GM18526 (cell line): ENCODE results near the gene MIB1.

Experiments
- POLR2A ChIP-seq: IDR thresholded peaks from 3 replicates; pipeline ENCODE4 v1.6.1; 2011; ENCODE audit not compliant: insufficient read length; ENCODE audit errors: extremely low read depth

Gene MIB1

DNA sequence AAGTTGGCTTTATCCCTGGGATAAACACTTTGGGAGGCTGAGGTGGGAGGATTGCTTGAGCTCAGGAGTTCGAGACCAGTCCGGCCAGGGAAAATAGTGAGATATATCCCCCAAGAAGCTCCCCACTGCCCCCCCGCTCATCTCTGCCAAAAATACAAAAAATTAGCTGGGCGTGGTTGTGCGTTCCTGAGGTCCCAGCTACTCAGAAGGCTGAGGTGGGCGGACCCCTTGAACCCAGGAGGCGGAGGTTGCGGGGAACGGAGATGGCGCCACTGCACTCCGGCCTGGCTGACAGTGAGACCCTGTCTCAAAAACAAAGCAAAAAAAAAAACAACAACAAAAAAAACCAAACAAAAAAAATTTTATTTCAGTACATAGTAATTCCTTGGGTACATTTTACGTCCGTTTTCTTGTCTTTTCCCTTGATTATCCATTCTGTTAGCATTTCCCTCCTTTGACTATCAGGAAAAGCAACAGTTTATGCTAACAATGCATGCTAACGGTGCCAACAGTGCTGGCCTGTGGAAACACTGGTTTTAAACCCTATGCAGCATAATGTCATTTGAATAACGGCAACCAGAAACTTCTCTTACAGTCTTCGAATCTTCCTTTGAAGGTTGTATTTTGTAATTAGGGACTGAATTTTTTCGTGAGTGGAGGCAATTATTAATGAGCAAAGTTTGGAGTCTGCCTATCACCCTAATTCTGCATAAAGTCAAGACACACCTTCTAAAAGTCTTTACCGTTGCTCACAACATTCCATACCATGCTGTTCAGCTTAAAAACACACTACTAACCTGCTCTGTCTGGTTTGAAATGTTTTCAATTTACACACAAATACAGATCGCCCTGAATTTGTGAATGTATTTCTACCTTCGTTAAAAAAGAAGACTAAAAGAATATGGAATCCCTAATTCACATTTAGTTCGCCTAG, 721 bp upstream of the MIB1 start:
- TF ChIP-seq POLR2A = no peak

DNA sequence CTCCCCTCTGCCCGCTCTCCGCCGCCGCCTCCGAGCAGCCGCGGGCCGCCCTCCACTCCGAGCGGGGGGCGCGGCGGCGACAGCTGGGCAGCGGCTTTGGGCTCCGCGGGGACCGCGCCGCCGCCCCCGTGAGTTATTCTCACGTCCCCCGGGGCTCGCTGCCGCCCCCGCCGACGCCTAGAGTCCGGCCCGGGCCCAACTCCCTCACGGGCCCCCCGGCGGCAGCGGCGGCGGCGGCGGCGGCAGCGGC, 645 bp downstream of the MIB1 start:
- no peak for TF ChIP-seq POLR2A

DNA sequence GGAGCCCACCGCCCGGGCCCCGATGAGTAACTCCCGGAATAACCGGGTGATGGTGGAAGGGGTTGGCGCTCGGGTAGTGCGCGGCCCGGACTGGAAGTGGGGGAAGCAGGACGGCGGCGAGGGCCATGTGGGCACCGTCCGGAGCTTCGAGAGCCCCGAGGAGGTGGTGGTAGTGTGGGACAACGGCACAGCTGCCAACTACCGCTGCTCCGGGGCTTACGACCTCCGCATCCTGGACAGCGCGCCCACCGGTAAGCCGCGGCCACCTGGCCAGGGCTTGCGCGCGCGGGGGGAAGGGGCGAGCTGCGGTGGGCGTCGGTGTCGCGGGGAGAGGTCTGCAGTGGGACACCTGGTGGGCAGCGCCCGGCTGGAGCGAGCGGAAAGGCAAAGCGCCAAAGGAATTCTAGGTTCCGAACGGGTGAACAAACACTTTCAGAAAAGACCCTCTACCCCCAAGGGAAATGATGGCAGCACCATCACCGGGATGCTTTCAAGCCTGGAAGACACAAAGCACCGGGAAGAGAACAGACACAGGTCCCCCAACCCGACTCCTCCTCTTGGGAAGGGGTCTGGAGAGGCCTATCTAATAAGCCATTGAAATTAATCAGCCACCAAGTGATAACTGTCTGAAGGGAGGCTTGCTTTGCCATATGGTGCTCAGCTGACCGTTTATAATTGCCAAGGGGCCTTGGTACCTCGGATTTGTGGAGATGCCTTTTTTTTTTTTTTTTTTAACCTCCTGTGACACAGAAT, 1.1 kb downstream of the MIB1 start:
- TF ChIP-seq POLR2A = no peak

DNA sequence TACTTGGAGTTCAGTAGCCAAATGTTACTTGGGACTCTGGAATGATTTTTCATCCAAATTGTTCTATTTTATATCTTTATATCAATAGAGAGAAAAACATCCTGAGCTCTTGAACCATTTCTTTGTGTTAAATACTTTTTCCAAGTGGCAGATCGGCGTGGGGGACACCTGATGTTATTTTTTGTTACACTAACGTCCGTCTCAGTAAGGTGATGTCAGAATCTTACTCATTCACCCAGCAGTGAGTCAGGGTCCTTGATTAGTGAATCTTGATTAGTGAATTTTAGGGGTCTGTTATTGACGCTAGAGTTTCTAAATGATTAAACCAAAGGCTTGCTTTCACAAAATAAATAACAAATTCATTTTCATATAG, 1.7 kb downstream of the MIB1 start:
- no peak for TF ChIP-seq POLR2A

DNA sequence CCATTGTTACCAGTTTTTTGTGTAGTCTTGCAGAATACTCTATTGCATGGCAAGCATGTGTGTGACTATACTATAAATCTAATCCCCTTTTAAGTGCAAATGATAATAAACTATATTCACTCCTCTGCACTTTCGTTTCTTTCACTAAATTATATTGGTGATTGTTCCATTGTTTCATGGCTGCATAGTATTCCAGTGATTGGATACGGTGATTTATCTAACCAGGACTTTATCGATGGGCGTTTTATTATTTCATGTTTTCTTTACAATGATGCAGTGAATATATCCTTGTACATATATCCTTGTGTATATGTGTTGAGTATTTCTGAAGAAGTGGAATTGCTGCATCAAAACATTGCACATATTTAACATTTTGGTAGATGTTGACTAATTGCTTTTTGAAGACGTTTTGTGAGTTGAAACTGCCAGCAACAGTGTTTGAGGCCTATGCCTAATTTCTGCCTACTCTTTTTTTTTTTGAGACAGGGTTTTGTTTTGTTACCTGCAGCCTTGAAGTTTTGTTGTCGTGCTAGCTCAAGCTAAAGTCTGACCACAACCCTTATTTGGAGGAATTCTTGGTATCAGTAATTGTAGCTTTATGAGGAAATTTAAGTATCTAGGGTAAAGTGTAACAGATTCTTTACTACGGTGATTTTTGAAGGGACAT, 2.7 kb downstream of the MIB1 start:
- no peak for TF ChIP-seq POLR2A

DNA sequence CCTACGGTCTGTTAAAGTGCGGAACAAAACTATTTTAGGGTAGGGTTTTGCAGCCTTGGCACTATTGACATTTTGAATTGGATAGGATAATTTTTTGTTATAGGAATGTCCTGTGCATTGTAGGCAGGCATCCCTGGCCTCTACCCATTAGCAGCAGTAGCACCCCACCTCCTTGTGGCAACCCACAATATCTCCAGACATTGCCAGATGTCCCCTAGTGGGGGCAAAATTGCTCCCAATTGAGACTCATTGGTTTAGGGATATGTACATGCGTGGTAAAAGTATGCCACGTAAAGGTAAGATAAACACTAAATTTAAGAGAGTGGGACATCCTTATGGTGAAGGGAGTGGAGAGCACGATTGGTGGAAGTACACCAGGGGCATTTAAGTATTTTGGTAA, 4.6 kb downstream of the MIB1 start:
- no peak for TF ChIP-seq POLR2A

DNA sequence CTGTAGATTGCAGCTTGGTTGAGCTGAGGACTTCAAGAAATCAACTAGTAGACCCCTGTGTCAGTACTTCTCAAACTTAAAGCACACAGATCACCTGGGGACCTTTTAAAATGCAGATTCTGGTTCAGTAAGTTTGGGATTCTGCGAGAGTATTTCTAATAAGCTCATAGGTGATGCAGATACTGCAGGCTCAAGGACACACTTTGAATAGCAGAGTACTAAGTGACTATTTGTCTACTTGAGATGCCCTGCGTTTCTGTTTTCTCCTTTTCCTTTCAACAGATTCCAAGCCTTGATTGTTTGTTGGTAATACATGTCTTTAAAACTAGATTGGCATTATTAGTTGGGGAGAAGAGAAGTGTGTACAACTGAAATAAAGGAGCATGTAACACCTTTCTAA, 6.7 kb downstream of the MIB1 start:
- TF ChIP-seq POLR2A = no peak

DNA sequence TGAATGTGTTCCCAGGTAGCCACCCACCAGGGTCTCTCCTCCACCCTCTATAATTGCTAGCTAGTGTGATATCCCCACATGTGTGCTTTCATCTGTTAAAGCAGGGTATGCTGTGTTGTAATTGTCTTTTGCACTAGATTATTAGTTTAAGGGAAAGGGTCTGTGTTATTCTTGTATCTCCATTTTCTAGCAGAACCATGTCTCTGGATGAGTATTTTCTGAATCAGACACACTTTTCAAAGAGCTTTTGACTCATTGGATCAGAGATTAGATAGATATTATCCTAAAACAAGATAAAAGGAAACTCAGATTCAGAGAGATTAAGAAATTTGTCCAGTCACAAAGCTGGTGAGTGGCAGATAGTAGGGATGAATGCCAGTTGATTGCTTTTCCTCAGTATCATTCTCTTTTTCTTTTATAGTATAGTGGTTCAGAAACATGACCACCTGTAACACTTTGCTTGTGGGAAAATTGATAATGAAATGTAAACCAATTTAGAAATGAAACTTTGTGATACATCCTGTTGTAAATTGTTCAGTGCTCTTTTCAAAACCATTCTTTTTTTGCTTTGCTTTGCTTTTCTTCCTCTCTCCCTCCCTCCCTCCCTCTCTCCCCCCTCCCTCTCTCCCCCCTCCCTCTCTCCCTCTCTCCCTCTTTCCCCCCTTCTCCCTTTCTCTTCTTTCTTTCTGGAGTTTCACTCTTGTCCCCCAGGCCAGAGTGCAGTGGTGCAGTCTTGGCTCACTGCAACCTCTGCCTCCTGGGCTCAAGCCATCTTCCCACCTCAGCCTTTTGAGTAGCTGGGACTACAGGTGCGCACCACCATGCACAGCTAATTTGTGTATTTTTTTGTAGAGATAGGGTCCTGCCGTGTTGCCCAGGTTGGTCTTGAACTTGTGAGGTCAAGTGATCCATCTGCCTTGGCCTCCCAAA, 7.4 kb downstream of the MIB1 start:
- no peak for TF ChIP-seq POLR2A

DNA sequence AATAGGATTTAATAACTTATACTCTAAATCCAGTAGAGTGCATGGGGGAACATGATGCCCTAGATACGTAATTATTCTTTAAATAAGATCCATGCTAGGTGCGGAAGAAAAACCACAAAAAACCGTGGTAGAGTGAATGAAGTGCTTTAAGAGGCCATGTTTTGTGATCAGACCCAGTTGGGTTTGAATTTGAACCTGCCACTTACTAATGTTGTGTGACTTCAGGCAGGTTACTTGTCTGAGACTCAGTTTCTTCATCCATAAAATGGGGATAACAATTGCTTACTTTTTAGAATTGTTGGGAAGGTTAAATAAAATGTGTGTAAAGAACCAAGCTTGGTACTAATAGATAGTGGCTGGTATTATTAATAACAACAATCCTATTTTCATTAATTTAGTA, 17.2 kb downstream of the MIB1 start:
- TF ChIP-seq POLR2A = no peak

DNA sequence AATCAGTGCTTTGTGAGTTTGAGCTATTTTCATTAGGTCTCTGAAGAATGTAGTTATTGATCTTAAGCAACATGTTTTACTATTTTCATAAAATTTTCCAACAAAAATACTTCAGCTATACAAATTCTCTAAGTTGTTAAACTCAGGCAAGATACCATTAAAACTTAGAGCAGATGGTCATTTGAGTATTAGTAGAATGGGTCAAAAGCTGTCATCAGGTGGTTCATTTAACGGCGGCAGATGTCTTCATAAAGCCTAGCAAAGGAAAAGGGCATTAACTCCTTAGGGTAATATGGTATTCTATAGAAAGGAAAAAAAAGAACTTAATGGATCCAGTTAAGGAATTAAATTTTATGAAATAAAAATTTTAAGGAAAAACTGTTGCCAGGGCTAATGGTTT, 19.2 kb downstream of the MIB1 start:
- no peak for TF ChIP-seq POLR2A

DNA sequence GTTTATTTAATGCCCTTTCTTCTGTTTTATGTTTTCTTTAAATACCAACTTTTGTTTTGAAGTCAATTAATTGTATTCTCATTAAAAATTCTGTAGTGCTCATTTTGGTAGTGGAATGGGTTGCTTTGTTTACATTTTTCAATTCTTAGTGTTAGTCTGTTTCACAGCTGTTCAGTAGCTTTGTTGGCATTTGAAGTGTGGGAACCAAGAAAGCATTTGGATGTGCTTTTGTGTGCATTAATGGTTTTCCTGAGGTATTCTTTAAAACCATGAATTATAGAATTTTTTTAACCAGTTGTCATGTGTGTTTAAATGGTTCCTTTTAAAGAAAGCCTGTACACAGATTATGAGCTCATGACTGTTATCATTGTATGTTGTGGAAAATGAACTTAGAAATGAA, 19.7 kb downstream of the MIB1 start:
- no peak for TF ChIP-seq POLR2A

DNA sequence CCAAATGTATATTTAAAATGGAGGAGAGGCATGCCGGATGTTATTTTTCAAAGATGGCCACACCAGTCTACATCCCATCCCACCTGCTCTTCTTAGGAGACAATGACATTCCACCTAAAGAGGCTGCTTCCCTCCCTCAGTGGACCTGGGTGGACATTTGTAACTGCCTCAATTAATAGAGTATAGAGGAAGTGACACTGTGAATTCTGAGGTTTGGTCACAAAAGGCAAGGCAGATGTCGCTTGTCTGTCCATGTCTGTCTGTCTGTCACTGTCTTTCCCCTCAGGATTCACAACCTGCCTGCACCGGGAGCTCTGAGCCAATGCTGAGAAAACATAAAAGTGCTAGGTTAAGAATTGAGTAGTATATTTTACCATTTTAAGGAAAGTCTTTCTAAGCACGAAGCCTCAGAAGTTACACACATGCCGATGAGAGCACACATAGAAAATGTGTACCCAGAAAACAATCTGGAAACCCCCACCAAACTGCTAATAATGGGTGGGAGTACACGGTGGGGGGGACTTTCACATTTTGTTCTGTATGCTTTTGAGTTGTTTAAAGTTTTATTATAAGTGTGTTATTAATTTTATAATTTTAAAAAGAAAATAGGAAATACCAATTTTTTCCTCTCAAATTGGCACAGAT, 21.0 kb downstream of the MIB1 start:
- no peak for TF ChIP-seq POLR2A

DNA sequence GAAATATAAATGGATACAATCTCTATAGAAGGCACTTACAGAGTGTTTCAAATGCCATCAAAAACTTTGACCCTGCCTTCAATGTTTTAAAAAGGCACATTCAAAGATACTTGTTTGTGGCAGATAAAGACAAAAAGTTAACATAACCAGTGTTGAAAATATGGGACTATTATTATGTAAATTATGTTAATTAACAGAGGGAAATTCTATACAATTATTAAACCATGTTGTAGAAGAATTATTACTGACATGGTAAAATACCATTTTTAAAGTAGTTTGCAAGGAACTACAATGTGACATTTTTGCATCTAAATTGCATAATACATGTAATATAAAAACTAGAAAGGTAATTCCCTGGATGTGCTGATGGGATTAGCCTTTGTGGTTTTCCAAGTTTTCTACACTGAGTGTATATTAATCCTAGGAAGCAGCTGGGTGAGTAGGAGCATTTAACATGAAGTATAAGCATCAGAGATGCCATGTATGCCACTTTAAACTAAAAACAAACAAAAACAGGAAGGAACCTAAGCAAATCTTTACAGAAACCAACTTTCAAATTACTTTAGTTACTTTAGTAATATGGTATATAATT, 21.7 kb downstream of the MIB1 start:
- TF ChIP-seq POLR2A = no peak
